BJ (cell line): ENCODE data around the gene TIGIT. TPM values are rescaled to one million over a fixed set of nuclear protein-coding genes. Genes with fewer than 3 reads are reported as not detected.
"Not testable (repeated sequence)": the region's sequence is repeated elsewhere in the genome, so short reads cannot be mapped to it uniquely, and the experiment has no call there.

ENCODE experiments used
- CTCF ChIA-PET: fragments of 350-600 bp; formaldehyde crosslinking; extraction: SDS; loops from one replicate; lab custom pipeline; 2021; ENCODE audit warnings: antibody characterized with exemption, inconsistent platforms; lab: Yijun Ruan, JAX
- POLR2A ChIA-PET: fragments of 300-600 bp; sonication (Branson Sonifier 250); formaldehyde crosslinking; extraction: SDS; loops from one replicate; lab custom pipeline; 2021; ENCODE audit warnings: antibody characterized with exemption; lab: Charles Lee
- DNase-seq: peaks from one replicate; pipeline ENCODE4 v3.0.0-alpha.2; 2011; ENCODE audit warnings: low read depth
- H3K27me3 ChIP-seq: 2 replicates; pipeline ENCODE4 v1.6.0; 2011; ENCODE audit warnings: low read length; ENCODE audit not compliant: control insufficient read depth, insufficient read depth
- H3K36me3 ChIP-seq: 2 replicates; pipeline ENCODE4 v1.5.1; 2011; ENCODE audit warnings: low read length; ENCODE audit not compliant: control insufficient read depth, insufficient read depth
- H3K4me3 ChIP-seq: 2 replicates; pipeline ENCODE4 v1.5.1; 2011; ENCODE audit warnings: low read depth, mild to moderate bottlenecking, control low read depth, low read length
- CTCF ChIP-seq: IDR thresholded peaks from 2 replicates; pipeline ENCODE4 v1.5.1; 2011; ENCODE audit warnings: low read depth, mild to moderate bottlenecking, control low read depth, inconsistent platforms, low read length, moderate library complexity; ENCODE audit not compliant: insufficient read depth
- polyA plus RNA-seq: library from polyadenylated mRNA; depleted of rRNA; stranded (reverse); fragments of >200 nt; gene quantifications from 2 replicates; pipeline ENCODE4 v1.2.3, GENCODE V29; 2011

Gene TIGIT
- polyA plus RNA-seq, 1 experiment, result not detected

- Histone ChIP-seq H3K36me3 (no peaks in the 10 kb centered on the region), H3K4me3 (no peak overlapping the region), H3K27me3 (no peaks in the 10 kb centered on the region; the same call in 1 of the 2 replicates)
- ChIA-PET POLR2A (no interaction called here), CTCF (interaction anchor here (0.8 to 1.7 kb wide), 2 partner anchors 9 to 21 kb away, joined by 3 read pairs; no protein-coding TSS in a partner anchor)
- no peak for DNase-seq
- no peak for TF ChIP-seq CTCF
Measured at GRCh38 chr3:114270019-114270418, 23.8 kb upstream of the TIGIT start.

GRCh38 chr3:114272271-114272670, 21.6 kb upstream of the TIGIT start:
- Histone ChIP-seq H3K36me3 (no peaks in the 10 kb centered on the region), H3K4me3 (no peak overlapping the region), H3K27me3 (no peaks in the 10 kb centered on the region; the same call in 1 of the 2 replicates)
- ChIA-PET POLR2A (interaction anchor here (0.6 kb wide), 1 partner anchor 14 kb away, joined by 7 read pairs; no protein-coding TSS in a partner anchor), CTCF (no interaction called here)
- TF ChIP-seq CTCF, result no peak
- DNase-seq, result no peak

GRCh38 chr3:114274929-114275328, 18.9 kb upstream of the TIGIT start:
- ChIA-PET POLR2A (no interaction called here), CTCF (interaction anchor here (2.0 to 2.6 kb wide), 2 partner anchors 16 to 20 kb away, joined by 5 to 10 read pairs; no protein-coding TSS in a partner anchor)
- no peak overlapping the region for H3K4me3 ChIP-seq
- H3K27me3 ChIP-seq, result no peaks in the 10 kb centered on the region; the same call in 1 of the 2 replicates
- H3K36me3 ChIP-seq, result no peaks in the 10 kb centered on the region
- no peak for DNase-seq
- TF ChIP-seq CTCF, result no peak

- DNase-seq, H3K27me3 ChIP-seq, H3K4me3 ChIP-seq, POLR2A ChIA-PET, CTCF ChIA-PET, H3K36me3 ChIP-seq: not testable (repeated sequence)
Measured at GRCh38 chr3:114276856-114277255, 17.0 kb upstream of the TIGIT start.

GRCh38 chr3:114284644-114285043, 9.2 kb upstream of the TIGIT start:
- no peak overlapping the region for H3K4me3 ChIP-seq
- no peak for DNase-seq
- H3K27me3 ChIP-seq, result no peaks in the 10 kb centered on the region
- H3K36me3 ChIP-seq, result no peaks in the 10 kb centered on the region
- POLR2A ChIA-PET, result no interaction called here
- CTCF ChIA-PET, result no interaction called here
- TF ChIP-seq CTCF, result no peak
